ENCODE measurements around the gene ZNF618.

The ZNF618 gene

DNA sequence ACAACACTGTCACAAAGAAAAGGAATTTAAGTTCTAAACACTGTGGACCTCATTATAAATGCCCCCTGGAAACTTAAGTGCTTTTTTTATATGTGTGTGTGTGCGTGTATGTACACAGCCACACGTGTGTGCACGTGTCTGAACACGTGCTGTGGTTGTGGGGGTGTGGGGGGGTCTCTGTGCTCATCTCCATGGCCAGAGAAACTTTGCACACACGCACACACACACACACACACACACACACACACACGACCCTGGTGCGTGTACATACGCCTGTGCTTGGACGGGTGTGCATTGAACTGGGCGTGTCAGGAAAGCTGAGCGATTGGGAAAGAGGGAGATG is 174.1 kb downstream of the ZNF618 start:
- no peak for DNase-seq (ENCODE audit: low spot score)
- TF ChIP-seq, protein P1, sequence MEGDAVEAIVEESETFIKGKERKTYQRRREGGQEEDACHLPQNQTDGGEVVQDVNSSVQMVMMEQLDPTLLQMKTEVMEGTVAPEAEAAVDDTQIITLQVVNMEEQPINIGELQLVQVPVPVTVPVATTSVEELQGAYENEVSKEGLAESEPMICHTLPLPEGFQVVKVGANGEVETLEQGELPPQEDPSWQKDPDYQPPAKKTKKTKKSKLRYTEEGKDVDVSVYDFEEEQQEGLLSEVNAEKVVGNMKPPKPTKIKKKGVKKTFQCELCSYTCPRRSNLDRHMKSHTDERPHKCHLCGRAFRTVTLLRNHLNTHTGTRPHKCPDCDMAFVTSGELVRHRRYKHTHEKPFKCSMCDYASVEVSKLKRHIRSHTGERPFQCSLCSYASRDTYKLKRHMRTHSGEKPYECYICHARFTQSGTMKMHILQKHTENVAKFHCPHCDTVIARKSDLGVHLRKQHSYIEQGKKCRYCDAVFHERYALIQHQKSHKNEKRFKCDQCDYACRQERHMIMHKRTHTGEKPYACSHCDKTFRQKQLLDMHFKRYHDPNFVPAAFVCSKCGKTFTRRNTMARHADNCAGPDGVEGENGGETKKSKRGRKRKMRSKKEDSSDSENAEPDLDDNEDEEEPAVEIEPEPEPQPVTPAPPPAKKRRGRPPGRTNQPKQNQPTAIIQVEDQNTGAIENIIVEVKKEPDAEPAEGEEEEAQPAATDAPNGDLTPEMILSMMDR (IDR thresholded peaks at IDR 0.05; ENCODE audit: extremely low read depth, missing control alignments) = no peak

DNA sequence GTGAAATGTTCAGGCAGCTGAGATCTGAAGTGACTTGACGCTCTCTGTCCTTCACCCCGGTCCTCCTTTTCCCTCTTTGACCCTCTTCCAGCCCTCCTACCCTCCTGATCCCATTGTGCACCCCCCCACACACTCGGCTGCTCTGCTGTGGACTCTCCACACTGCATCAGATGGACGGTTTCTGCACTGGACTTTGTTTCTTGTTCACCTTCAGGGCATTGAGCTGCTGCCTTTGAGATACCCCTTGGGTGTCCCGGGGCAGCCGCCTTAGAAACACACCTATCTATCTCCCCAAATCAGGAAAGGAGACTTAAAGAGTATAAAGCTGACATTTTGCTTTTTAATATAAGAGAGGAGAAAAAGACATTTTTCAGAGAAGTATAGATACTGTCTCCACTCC is 174.5 kb downstream of the ZNF618 start:
- DNase-seq (ENCODE audit: low spot score) = no peak
- TF ChIP-seq, protein P1 (IDR thresholded peaks at IDR 0.05; ENCODE audit: extremely low read depth, missing control alignments) = no peak

DNA sequence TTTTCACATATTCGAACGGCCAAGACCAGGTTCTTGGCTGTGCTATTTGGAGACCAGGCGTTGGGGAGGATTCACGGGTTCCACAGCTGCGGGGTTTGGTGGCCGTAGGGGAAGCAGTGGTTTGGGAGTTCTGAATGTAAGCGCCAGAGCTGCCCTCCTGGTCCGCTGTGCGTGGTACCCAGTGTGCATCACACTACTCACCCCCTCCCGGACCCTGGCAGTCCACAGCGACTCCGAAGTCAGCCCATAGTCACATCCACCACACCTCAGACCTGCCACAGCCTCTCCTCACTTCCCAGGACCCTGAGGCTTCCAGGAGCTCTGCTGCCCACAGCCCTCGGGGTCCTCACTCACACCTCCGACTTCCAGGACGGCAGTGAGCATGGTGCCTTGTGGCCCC is 175.2 kb downstream of the ZNF618 start:
- TF ChIP-seq, protein P1 (IDR thresholded peaks at IDR 0.05; ENCODE audit: extremely low read depth, missing control alignments) = no peak
- DNase-seq (ENCODE audit: low spot score) = no peak

DNA sequence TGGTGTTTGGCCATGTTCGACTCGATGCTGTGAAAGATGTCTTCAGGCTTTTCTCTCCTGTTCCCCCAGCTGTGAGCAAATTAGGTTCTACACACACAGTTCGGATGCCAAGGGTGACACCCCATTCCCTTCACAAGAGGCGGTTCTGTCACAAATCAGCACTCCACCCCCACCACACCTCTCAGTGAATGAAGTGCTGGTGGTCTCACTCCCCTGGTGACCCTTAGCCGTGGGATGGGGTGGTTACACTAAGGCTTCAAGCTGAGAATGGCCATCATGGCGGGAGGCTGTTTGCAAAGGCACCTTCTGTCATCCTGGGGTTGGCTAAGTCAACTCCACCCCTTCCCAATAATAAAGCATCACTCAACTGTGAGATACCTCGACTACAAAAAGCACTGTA is 175.6 kb downstream of the ZNF618 start:
- TF ChIP-seq, protein P1 (IDR thresholded peaks at IDR 0.05; ENCODE audit: extremely low read depth, missing control alignments) = no peak
- DNase-seq (ENCODE audit: low spot score) = no peak

DNA sequence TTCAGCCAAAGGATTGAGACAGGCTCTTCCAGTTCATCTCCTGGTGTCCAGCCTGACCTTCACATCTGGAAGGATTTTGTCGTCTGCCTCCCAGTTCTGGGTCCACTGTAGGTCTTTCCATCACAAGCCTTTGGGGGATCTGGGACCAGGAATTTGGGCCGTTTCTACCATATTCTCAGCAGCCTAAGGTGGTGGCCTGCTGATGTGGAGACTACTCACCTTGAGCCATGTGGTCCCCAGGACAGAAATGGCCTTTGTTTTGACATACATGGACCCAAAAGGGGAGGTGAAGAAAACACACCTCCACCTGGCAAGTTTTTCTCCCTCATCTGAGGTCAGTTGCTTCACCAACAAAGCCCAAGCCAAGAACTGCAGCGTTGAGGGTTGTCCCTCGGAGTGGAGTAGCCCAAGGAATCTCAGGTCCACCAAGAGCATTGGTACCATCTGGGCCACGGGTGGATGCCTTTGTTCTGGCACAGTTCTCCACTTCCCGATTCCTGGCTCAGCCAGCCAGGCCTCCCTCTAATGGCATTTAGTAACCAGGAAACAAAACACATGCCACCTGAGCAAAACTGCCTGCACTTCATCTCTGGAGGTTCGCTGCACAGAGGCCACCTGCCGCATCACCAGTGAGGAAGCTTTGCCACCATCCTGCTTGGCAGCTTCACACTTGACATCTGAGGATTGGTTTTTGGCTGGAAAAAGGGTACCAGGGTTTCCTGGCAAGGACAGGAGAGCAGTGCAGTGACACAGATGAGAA is 177.3 kb downstream of the ZNF618 start:
- DNase-seq (ENCODE audit: low spot score) = no peak
- TF ChIP-seq, protein P1 (IDR thresholded peaks at IDR 0.05; ENCODE audit: extremely low read depth, missing control alignments) = no peak

DNA sequence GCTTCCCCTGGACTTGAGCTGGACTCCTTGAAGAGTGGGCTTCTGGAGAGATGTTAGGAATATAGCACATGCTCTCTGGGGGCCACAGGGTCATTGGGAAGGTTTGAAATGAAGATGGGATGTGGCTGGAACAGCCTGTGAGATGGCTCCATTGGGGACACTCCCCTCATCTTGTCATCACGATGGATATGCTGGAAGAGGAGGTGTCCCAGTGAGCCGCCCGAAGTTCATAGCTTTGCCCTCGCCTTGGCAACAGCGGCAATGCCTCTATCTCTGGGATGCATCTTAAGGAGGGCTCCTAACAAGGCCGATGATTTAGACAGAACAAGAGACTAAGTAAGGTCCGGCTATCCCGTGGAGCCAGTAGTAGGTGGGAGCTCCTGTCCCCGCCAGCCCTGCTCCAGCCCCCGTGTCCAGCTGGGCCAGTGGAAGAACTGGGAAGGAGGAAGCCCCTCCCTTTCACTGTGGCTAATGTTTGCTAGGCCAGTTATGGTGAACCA is 178.1 kb downstream of the ZNF618 start:
- TF ChIP-seq, protein P1 (IDR thresholded peaks at IDR 0.05; ENCODE audit: extremely low read depth, missing control alignments) = no peak

DNA sequence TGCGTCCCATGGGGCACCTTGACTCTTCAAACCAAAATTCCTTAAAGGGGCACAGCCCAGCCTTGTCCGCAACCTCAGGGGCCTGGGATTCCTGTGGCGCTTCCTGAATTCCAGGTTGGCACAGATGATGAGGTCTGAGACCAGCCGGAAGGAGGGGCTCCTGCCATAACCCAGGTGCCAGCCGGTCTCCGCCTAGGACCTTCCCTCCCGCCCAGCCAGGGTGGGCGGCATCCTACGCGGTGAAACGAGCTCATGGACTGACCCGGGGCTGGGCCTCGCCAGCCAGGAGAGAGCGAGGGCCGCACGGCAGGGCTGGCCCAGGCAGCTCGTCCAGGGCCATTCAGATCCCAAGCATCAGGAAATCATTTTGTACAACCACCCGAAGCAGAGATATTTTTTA is 179.0 kb downstream of the ZNF618 start:
- TF ChIP-seq, protein P1 (IDR thresholded peaks at IDR 0.05; ENCODE audit: extremely low read depth, missing control alignments) = no peak
- no peak for DNase-seq (ENCODE audit: low spot score)

More for the DNA sequence above, 178.1 kb downstream of the ZNF618 start:
- DNase-seq (ENCODE audit: low spot score) = no peak

All from GM20000 (cell line).